HG02943 (cell line): ENCODE measurements around the gene TMPRSS7.

ENCODE experiments used
- ATAC-seq: cut with Tn5 transposase; IDR thresholded peaks from one replicate; pipeline ENCODE4 v1.9.1; 2021; ENCODE audit warnings: mild to moderate bottlenecking, low read depth, moderate library complexity; ENCODE audit not compliant: unreplicated experiment

The TMPRSS7 gene

DNA sequence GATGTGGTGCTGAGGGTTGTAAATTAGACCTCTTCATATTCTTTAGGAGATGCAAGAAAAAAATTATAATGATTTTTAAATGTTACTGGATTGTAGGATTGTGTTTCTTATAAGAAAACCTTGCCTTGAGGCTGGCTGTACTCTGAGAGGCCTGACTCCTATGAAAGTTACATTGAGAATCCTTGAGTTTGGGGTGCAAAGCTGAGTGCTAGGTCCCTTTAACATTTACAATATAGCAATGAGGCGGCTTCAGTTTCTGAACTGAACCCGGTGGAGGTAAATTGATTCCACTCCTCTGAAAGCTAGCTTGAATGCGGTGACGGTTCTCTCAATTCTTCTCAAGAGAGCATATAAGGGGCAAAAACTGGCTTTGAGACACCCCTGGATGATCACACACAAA lies at the start of gene TMPRSS7:
Gene TMPRSS7 (plus strand): TSS at position 301 of the 400 bp plus-strand sequence. CDS start 110 bp downstream, outside the sequence.
- no peak for ATAC-seq

DNA sequence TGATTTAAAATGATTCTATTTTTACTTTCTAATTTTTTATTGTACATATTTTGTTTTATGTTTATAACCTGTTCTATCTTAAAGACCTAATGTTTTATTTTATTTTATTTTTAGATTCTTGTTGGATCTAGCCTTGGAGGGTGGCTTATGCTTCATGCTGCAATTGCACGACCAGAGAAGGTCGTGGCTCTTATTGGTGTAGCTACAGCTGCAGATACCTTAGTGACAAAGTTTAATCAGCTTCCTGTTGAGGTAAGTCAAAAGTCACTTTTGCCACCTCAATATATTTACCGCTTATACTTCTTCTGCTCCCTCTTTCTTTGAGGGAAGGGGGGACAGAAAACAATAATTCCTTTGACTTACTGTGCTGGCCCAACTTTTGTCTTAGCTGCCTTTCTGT lies 47.7 kb upstream of the TMPRSS7 start:
- no peak for ATAC-seq

GRCh38 chr3:111989061-111989678 lies 45.4 kb upstream of the TMPRSS7 start:
- ATAC-seq = peak; percentile 84

GRCh38 chr3:111993038-111993437 lies 41.5 kb upstream of the TMPRSS7 start:
- no peak for ATAC-seq

DNA sequence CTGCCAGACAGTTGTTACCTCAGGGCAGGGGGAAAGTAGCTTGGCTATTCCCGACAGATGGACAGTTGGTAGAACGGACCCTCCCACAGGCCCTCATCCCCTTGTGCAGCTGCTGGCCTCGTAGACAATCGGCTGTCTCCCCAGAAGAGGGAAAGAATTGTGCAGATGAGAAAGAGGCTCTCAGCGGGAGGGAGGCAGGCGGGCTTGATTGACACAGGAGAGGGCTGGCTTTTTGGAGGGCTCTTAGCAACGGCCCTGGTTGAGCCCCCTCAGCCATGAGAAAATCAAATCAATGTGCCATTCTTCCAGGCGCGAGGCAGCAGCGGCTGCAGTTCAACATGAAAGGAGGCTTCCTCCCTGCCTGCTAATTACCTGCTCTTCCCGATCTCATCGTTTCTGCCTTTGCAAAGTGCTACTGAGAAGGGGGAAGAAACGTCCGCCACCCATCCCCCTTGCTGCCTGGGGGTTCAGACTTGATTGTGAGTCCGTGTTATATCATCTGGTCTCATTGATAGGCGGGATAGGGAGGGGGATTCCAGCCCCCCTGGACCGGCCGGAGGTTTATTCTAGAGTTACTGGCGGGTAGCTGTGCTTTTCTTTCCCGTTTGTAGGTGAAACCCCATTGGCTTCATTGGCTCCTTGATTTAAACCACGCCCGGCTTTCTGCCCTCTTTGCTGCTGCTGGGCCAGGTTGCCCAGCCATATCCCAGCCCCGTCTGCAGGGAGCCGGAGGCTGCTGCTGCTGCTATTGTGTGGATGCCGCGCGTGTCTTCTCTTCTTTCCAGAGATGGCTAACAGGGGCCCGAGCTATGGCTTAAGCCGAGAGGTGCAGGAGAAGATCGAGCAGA lies 35.7 kb upstream of the TMPRSS7 start, which contains the start of gene TAGLN3:
Gene TAGLN3 (plus strand): TSS at position 287 of the 848 bp plus-strand sequence. CDS start 501 bp downstream, at position 788.
- no peak for ATAC-seq

DNA sequence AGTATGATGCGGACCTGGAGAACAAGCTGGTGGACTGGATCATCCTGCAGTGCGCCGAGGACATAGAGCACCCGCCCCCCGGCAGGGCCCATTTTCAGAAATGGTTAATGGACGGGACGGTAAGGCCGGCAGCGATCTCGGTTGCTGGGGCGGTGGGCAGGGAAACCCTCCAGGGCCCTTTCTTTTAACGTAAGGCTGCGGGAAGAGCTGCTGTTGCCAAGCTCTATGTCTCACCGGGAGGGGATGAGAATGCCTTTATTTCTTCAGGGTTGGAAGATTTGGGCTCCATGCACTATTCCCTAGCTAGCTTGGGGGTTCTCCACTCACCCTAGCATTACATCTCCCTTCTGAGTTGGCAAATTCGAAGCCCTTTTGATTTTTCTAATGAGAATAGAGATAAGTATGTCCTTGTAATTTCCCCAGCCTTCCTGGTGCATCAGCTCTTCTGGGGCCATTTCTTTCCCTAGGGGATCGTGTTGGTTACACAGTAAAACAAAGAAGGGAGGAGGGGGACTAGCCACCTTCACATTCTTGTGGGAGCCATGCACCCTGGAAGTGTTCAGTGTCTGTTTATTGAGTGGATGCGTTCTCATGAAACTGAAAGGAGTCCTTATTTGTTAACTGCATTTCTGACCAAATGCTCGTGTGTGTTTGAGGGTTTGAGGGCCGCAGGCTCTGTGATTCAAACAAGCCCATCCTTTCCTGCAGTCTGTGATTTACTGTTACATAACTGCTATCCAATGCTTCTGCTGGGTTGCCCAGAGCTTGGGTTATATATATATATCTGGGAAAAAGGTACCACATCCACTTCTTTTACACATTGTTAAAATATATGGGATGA lies 34.8 kb upstream of the TMPRSS7 start:
- ATAC-seq = no peak

DNA sequence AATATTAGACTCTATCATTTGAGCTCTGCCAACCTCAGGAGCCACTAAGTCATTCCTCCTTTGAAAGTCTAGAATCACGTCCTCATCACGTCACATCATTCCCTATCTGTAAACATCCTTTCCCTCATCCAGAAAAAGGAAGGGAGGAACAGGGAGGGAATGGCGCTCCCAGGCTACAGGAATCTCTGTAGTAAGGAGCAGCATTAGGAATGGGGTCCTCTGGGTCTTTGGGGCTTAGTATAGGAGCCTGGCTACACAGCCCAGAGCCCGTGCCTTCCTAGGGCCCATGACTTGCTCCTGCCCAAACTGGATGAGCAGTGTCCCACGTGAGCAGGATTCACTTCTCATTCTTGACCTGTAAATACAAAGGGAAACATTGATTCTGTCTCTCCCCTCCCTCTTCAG lies 34.2 kb upstream of the TMPRSS7 start:
- ATAC-seq = no peak

GRCh38 chr3:112000966-112001365 lies 33.6 kb upstream of the TMPRSS7 start:
- no peak for ATAC-seq

DNA sequence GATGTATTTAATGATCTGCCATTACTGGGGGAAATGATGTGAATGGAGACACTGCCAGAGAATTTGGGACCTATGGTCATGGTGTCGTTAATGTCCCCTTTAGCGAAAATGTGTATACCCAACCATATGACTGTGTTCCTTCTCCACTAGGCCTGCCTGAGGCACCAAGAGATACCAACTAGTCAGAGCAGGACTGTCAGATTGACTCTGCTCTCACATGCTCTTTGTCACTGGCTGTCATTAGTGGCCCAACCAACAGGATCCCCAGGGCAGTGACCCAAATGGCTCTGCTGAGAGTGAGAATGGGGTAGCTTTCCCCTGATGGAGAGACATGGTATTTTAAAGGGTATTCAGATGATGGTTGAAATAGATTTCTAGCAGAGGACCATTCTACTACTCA lies 33.0 kb upstream of the TMPRSS7 start:
- no peak for ATAC-seq

DNA sequence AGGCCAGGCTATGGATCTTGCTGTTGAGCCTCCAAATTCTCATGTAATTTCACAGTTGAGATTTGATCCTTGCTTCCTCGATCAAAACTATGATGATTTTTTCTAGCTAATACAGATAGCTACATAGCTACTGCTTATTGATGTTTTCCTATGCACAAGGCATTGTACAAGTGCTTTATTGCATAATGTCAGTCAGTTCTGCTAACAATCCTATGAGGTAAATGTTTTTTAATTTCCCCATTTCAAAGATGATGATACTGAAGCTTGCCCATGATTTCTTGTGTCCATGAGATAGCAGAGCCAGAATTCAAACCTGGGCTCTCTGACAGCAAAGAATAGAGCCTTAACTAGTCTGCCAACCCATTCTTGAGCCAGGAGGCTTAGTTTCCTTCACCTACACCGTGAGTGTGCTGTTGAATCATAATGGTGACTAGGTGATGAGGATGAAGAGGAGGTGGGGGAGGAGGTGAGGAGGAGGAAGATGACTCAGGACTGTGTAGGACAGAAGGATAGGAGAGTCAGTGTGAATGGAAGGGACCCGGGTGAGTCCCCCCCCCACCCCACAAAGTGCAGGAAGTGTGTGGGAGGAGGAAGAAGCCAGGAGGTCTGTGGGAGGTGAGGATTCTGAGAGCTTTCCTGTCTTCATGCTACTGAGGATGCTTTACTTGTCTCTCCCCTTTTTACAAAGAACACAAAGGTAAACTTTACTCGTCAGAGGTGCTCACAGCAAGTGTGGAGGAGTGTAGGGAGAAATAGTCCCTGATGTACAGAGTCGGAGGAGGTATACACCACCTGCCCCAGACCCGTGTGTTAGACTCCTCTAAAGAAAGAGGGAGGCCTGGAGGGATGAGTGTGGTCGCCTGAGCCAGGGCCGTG lies 32.2 kb upstream of the TMPRSS7 start:
- ATAC-seq = no peak

DNA sequence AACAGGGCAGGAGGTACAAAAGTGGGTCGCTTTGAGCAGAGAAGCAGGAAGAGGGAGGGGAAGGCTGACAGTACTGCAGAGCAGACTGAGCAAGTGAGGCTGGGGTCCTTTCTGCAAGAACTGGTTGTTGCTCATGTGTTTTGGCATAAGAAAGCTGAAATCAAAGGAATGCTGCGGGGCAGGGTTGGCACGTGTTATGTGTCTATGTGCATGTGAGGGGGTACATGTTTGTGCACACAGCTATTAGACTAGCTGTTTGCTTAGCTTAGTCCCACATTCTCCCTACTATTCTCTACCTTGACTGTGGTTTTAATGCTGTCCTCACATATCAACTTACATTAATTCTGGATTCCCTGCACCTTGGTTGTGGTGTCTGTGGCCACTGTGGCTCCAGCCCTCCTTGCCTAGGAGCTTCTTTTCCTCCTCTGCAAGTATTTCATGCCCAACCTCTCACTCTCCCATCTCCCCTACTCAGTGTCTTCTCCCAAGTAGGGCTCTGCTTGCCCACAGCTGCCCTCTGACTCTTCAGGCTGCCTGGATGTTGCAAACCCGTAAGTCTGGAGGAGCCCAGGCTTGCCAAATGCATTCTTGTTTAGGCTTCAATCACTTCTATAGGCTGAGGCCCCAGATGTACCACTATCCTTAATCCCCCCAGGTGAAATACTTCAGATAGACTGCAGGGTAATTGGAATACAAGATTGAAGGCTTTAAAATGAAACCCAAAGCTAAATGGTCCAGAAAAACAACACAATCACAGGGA lies 31.0 kb upstream of the TMPRSS7 start:
- ATAC-seq = no peak

DNA sequence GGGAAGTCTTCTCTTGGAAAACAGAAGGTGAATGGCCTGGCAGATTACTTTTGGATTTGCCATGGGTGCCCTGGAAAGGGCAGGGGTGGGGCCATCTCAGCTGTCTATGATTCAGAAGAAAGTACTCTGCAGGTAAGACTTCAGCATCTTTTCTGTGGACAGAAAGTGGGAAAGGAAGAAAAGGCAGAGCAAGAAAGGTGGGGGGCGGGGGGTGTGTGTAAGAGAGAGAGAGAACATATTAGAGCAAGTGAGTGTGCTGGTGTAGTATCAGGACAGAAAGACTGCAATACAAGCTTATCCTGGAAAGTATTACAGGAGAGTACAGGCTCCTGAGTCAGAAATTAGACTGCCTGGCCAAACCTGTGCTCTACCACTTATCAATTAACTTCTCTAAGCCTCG lies 30.3 kb upstream of the TMPRSS7 start:
- no peak for ATAC-seq

DNA sequence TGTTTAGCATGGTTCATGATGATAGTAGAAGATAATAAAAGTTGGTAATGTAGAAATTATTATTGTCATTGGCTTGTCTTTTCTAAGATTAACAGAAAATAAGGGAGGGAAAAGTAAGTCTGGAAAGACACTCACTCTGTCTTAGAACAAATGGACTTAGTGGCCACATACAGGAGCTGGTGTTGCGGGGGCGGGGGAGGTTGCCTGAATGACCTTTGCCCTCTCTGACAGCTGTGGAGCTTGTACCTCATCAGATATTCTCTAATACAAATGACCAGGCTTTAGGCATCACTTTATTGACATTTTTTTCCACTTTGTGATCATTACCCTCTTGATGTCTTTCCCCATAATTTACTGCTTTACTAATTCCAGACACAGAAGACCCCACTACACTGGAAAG lies 29.9 kb upstream of the TMPRSS7 start:
- no peak for ATAC-seq

GRCh38 chr3:112005091-112005672 lies 29.4 kb upstream of the TMPRSS7 start:
- ATAC-seq = no peak

DNA sequence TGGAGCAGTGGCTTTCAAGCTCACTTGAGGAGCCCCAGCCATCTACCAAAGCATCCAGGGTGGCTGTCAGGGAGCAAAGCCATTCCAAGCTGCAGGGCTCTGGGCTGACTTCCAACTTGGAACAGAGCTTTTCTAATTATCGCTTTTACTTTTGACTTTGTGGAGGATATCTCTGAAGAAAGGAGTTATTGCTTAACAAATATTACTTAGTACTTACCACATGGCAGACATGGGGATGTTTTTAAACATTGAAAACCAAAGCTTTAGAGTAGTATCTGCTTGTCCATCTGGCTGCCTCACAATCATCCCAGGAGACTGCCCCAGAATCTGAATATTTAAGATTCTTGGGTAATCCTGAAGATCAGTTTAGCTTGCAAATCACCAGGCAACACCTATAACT lies 26.9 kb upstream of the TMPRSS7 start:
- ATAC-seq = no peak

GRCh38 chr3:112009670-112010069 lies 24.9 kb upstream of the TMPRSS7 start:
- no peak for ATAC-seq

GRCh38 chr3:112010636-112011035 lies 23.9 kb upstream of the TMPRSS7 start:
- ATAC-seq = no peak

DNA sequence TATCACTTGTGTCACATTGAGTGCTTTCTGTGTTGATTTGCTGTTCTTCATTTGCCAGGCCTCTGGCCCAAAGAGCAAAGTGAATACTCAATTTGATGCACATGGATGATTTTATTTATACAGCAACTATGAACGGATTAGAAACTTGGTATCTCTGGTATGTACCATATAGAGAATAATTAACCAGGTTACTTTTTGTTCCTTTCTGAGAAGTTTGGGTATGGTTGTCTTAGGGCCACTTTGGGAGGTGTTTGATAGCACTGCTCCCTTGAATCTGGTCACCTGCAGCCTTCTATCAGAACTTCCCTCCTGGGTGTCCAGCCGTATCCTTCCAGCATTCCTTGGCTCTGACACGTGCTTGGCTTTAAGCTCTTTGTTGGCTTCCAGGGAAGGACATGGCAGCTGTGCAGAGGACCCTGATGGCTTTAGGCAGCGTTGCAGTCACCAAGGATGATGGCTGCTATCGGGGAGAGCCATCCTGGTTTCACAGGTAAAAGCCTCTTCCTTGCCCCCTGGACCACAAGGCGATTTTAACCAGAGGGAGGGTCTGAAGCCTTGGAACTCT lies 23.1 kb upstream of the TMPRSS7 start:
- no peak for ATAC-seq
